ENCODE data around the gene MYO1H. TPM values are rescaled to one million over a fixed set of nuclear protein-coding genes. Genes with fewer than 3 reads are reported as not detected.

The MYO1H gene
- total and polyA plus RNA-seq, 2 of the 8 experiments (the other 6 are each of a cell fraction or from before 2014, with no cell fraction given), result 0.03 TPM; not detected in 1

GRCh38 chr12:109461049-109461845 lies 113.5 kb downstream of the MYO1H start:
- CTCF ChIA-PET (ENCODE audit: partially characterized antibody), result interaction anchor here (1.0 to 19.5 kb wide), 5 partner anchors 10 to 97 kb away, joined by 3 to 245 read pairs (median 3); no protein-coding TSS in a partner anchor
- Histone ChIP-seq H3K27me3 (replicated peaks in 1 of 4; ENCODE audit: control insufficient read depth in 3 of 4, extremely low read depth in 1 of 4, insufficient read depth in 3 of 4, low read length in 3 of 4) (no peaks in the 10 kb centered on the region), H3K9ac (replicated peaks in 1 of 4; ENCODE audit: extremely low read depth in 1 of 4, low read depth in 3 of 4, low read length in 3 of 4) (no peak overlapping the region; a peak in 2 of 7 replicates), H3K79me2 (ENCODE audit: control insufficient read depth in 1 of 2, insufficient read depth in 2 of 2, low read length in 2 of 2) (peaks cover 13 to 81% of the 10 kb centered on the region in 2 experiments), H2BK120ac (replicated peaks; ENCODE audit: low read depth, low read length) (peak overlapping the region; percentile 36), H2AK5ac (ENCODE audit: low read depth, low read length) (peak overlapping the region; percentile 97), H2BK15ac (ENCODE audit: low read length) (peak overlapping the region; percentile 97), H3K18ac (ENCODE audit: extremely low read depth, low read length) (peak overlapping the region; percentile 66), H2BK5ac (ENCODE audit: low read depth, low read length) (peak overlapping the region; percentile 99), H3K14ac (ENCODE audit: insufficient read length) (no peak overlapping the region), H3K4me1 (replicated peaks in 1 of 4; ENCODE audit: control insufficient read depth in 3 of 4, insufficient read depth in 4 of 4, low read length in 3 of 4) (peaks cover 43 to 71% (median 53%) of the 10 kb centered on the region in 4 experiments), H3K4ac (replicated peaks; ENCODE audit: insufficient read length, low read depth, low read length) (no peak overlapping the region), H3K36me3 (ENCODE audit: control insufficient read depth in 2 of 4, insufficient read depth in 4 of 4, low read length in 3 of 4) (peaks cover 3 to 25% (median 11%) of the 10 kb centered on the region in 4 experiments; a peak in 6 of 8 replicates), H4K20me1 (replicated peaks in 1 of 2; ENCODE audit: control insufficient read depth in 1 of 2, insufficient read depth in 2 of 2, low read length in 2 of 2) (peaks cover 0 to 2% of the 10 kb centered on the region in 2 experiments), H2BK12ac (ENCODE audit: low read depth, low read length) (peak overlapping the region; percentile 98), H3K23ac (ENCODE audit: insufficient read length) (no peak overlapping the region), H3K56ac (replicated peaks; ENCODE audit: insufficient read length, low read depth, low read length) (no peak overlapping the region), H3K4me2 (ENCODE audit: insufficient read depth in 1 of 2, low read depth in 2 of 2, low read length in 2 of 2) (peak overlapping the region in 1 of 2 experiments; percentile 7; a peak in 1 of 4 replicates), H2AFZ (ENCODE audit: low read length) (no peak overlapping the region), H4K91ac (replicated peaks; ENCODE audit: insufficient read length, low read length) (peak overlapping the region; percentile 82), H2BK20ac (ENCODE audit: low read length) (no peak overlapping the region), H3K4me3 (ENCODE audit: extremely low read depth in 1 of 4, insufficient read depth in 2 of 4, low read depth in 3 of 4, low read length in 4 of 4) (no peak overlapping the region), H3K79me1 (ENCODE audit: low read depth, low read length) (peaks cover 13% of the 10 kb centered on the region), H4K8ac (ENCODE audit: extremely low read depth, insufficient read depth, low read length) (0 out of 2 replicates have a peak overlapping the region, but pooled peaks have one; percentile 35), H4K5ac (ENCODE audit: insufficient read length, low read depth, low read length) (peak overlapping the region; percentile 7), H3K9me3 (ENCODE audit: insufficient read depth in 2 of 2, low read depth in 1 of 2, low read length in 1 of 2) (no peaks in the 10 kb centered on the region), H3K23me2 (ENCODE audit: low read depth, low read length) (peaks cover 2% of the 10 kb centered on the region; the same call in 1 of the 2 replicates), H3K27ac (ENCODE audit: low read depth, low read length) (peak overlapping the region; percentile 62; the same call in 1 of the 2 replicates)
- POLR2A ChIA-PET (ENCODE audit: partially characterized antibody), result interaction anchor here (3.0 kb wide), 1 partner anchor 16 kb away, joined by 23 read pairs; the partner anchor contains the start of genes KCTD10 and UBE3B
- FAIRE-seq (no peak), DNase-seq (ENCODE audit: low read depth in 1 of 2, low spot score in 2 of 2) (no peak)
- TF ChIP-seq SP1 (IDR thresholded peaks at IDR 0.05; ENCODE audit: low read depth, low read length) (no peak), TEAD4 (IDR thresholded peaks at IDR 0.05; ENCODE audit: low read depth, low read length) (0 out of 2 replicates have a peak, but pooled peaks have one; percentile 12)
- WGBS, 2 experiments (ENCODE audit: extremely low coverage in 1 of 2, insufficient coverage in 1 of 2, insufficient read length in 1 of 2, insufficient replicate concordance in 2 of 2, low coverage in 1 of 2, low lambda C conversion rate in 2 of 2, missing lambda C conversion rate in 1 of 2), result 85% methylated on average over 8 of the region's 8 CpGs; no CpG with 5 or more reads in 1 of the 2 experiments
